Lung (tissue), 12 donors: ENCODE results near the gene DCUN1D2. TPM values are rescaled to one million over a fixed set of nuclear protein-coding genes. Genes with fewer than 3 reads are reported as not detected.

Experiments used
- ATAC-seq: fragments of 200-7000 bp; cut with Tn5 transposase; one replicate; pipeline ENCODE4 v1.9.1; 2020; ENCODE audit warnings: moderate number of reproducible peaks; ENCODE audit not compliant: insufficient read depth, low FRiP score
- DNase-seq, 3 donors: peaks; one replicate each; pipeline ENCODE4 v3.0.0-alpha.2; 2013 to 2017
- H3K27ac ChIP-seq, 2 donors: one replicate each; pipeline ENCODE4 v1.5.1; 2013; ENCODE audit warnings: mild to moderate bottlenecking in 2 of 2, moderate library complexity in 2 of 2, control low read depth in 1 of 2, inconsistent platforms in 1 of 2, low read depth in 1 of 2, low read length in 1 of 2
- H3K27me3 ChIP-seq, 3 donors: one replicate each; pipeline ENCODE4 v1.5.1; 2013; ENCODE audit warnings: low read length in 2 of 3; ENCODE audit not compliant: control insufficient read depth in 3 of 3, insufficient read depth in 3 of 3
- H3K36me3 ChIP-seq, 4 donors: one replicate each; pipeline ENCODE4 v1.5.1; 2013; ENCODE audit warnings: low read length in 4 of 4, mild to moderate bottlenecking in 1 of 4, moderate library complexity in 1 of 4; ENCODE audit not compliant: control insufficient read depth in 4 of 4, insufficient read depth in 4 of 4
- H3K4me1 ChIP-seq, 5 donors: one replicate each; pipeline ENCODE4 v1.5.1; 2013; ENCODE audit warnings: low read length in 5 of 5, mild to moderate bottlenecking in 2 of 5, moderate library complexity in 1 of 5; ENCODE audit not compliant: control insufficient read depth in 5 of 5, insufficient read depth in 5 of 5
- H3K4me3 ChIP-seq: one replicate; pipeline ENCODE4 v1.5.1; 2013; ENCODE audit warnings: mild to moderate bottlenecking, control low read depth, moderate library complexity
- H3K9ac ChIP-seq, 2 donors: one replicate each; pipeline ENCODE4 v1.5.1; 2013; ENCODE audit warnings: low read length in 2 of 2, control low read depth in 1 of 2; ENCODE audit not compliant: insufficient read depth in 1 of 2
- H3K9me3 ChIP-seq, 4 donors: one replicate each; pipeline ENCODE4 v1.5.1; 2013; ENCODE audit warnings: low read length in 3 of 4, mild to moderate bottlenecking in 1 of 4, moderate library complexity in 1 of 4; ENCODE audit not compliant: control insufficient read depth in 4 of 4, insufficient read depth in 3 of 4
- WGBS, 2 donors: extraction: QIAGEN DNeasy Blood & Tissue Kit; methylation state at CpG; one replicate each; pipeline ENCODE4 v1.1.7; 2013; 5-methylcytosine and 5-hydroxymethylcytosine counted together
- polyA plus RNA-seq, 2 donors: library from polyadenylated mRNA; stranded (reverse); fragments of 200-250 nt; gene quantifications; one replicate each; pipeline ENCODE4 v1.2.1, GENCODE V29; 2013
- total RNA-seq, 2 donors: library from RNA; depleted of rRNA in 1 of 2; stranded (reverse); fragments of >200 nt in 1 of 2; gene quantifications; one replicate each; pipeline ENCODE4 v1.2.1, GENCODE V29; 2014 to 2021
- TF ChIP-seq, protein P1 (sequence below): IDR thresholded peaks from 2 replicates; pipeline ENCODE4 v1.5.1; 2012; ENCODE audit warnings: mild to moderate bottlenecking; ENCODE audit errors: control extremely low read depth, extremely low read depth
- donor health status: control.
- donor health status: control.
- donor health status: Bipolar disorder and iron deficiency.
- donor health status: healthy.
- donor health status: DM: yes; HTN: yes; CAD: no.

DCUN1D2 gene
- total and polyA plus RNA-seq, 4 donors = 6.9 to 21.1 (median 13.8) TPM

DNA sequence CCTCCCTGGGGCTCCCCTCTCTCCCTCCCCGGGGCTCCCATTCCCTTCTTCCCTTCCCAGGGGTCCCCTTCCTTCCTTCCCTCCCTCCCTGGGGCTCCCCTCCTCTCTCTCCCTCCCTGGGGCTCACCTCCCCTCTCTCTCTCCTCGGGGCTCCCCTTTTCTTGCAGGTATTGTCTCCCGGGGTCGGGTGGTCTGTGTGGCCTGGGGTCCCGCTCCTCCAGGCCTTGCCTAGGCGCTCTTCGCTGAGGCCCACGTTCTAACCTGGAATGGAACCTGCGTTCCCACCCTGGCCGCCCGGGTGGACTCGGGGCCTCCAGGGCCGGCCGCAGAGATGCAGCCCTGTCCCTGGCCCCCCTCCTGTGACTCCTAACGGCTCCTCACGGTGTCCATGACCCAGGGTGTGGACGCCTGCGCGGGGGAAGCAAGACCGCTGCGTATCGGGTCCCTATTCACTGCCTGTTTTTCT, 940 bp upstream of the DCUN1D2 start:
- ATAC-seq (no peak), DNase-seq (peak; percentile 20 to 39 (median 26))
- peak overlapping the region; percentile 83 for H3K4me3 ChIP-seq
- H3K9me3 ChIP-seq = no peaks in the 10 kb centered on the region
- H3K9ac ChIP-seq = peak overlapping the region; percentile 49 to 55
- 4 to 8% methylated on average over 21 to 22 of the region's 22 CpGs for WGBS, 2 donors
- peaks cover 9 to 37% (median 18%) of the 10 kb centered on the region in 5 donors for H3K4me1 ChIP-seq
- H3K27me3 ChIP-seq = no peaks in the 10 kb centered on the region
- TF ChIP-seq, protein P1, sequence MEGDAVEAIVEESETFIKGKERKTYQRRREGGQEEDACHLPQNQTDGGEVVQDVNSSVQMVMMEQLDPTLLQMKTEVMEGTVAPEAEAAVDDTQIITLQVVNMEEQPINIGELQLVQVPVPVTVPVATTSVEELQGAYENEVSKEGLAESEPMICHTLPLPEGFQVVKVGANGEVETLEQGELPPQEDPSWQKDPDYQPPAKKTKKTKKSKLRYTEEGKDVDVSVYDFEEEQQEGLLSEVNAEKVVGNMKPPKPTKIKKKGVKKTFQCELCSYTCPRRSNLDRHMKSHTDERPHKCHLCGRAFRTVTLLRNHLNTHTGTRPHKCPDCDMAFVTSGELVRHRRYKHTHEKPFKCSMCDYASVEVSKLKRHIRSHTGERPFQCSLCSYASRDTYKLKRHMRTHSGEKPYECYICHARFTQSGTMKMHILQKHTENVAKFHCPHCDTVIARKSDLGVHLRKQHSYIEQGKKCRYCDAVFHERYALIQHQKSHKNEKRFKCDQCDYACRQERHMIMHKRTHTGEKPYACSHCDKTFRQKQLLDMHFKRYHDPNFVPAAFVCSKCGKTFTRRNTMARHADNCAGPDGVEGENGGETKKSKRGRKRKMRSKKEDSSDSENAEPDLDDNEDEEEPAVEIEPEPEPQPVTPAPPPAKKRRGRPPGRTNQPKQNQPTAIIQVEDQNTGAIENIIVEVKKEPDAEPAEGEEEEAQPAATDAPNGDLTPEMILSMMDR = no peak
- H3K36me3 ChIP-seq = peaks cover 5 to 11% (median 7%) of the 10 kb centered on the region in 4 donors
- H3K27ac ChIP-seq = peak overlapping the region; percentile 81 to 96

DNA sequence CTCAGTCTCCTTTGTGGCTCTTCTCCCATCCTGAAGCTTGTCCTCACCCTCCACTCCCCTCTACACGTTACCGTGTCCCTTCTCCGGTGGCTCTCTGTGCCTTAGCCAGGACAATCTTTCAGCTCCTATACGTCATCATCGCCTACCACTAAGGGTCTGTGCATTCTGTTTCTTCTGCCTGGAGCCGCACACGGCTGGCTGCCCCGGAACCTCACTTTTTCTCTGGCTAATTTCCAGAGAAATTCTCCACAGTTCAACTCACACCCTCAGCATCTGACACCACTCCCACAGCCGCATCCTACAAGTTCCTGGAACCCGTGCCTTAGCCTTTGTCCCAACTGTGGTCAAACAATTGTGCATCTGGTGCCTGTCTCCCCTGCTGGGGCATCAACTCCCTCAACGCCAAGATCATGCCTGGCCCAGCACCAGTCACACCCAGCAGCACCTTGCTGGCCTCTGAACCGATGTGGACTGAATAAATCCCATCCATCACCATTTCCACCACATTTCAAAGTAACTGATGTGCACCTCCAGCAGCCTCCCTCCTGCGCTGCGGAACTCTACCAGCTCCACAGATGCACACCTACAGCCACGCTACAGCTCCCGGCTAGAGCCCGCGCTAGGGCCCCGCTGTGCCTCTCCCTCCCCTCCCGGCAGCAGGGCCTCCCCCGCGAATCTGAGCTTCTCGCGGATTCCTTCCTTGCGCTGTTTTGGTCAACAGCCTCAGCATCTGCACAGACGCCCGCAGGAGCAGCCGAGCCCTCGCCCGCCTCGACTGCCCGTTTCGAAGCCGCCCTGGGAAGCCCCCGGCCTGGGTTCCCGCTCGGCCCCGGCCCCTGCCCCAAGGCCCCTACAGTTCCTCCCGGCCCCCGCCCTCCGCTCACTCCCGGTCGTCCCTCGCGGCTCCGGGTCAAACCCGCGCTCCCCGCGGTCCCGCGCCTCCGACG, 689 bp downstream of the DCUN1D2 start:
- peak overlapping the region; percentile 81 to 96 for H3K27ac ChIP-seq
- no peaks in the 10 kb centered on the region for H3K9me3 ChIP-seq
- H3K36me3 ChIP-seq = peaks cover 0 to 5% (median under 1%) of the 10 kb centered on the region in 4 donors
- peaks cover 9 to 28% (median 14%) of the 10 kb centered on the region in 5 donors for H3K4me1 ChIP-seq
- DNase-seq = peak; percentile 49 to 54 (median 51)
- TF ChIP-seq, protein P1 = no peak
- 5 to 8% methylated on average over 48 to 54 of the region's 54 CpGs for WGBS, 2 donors
- H3K9ac ChIP-seq = peak overlapping the region; percentile 16 to 43
- H3K27me3 ChIP-seq = no peaks in the 10 kb centered on the region
- peak overlapping the region; percentile 83 for H3K4me3 ChIP-seq
- peak; percentile 3 for ATAC-seq

DNA sequence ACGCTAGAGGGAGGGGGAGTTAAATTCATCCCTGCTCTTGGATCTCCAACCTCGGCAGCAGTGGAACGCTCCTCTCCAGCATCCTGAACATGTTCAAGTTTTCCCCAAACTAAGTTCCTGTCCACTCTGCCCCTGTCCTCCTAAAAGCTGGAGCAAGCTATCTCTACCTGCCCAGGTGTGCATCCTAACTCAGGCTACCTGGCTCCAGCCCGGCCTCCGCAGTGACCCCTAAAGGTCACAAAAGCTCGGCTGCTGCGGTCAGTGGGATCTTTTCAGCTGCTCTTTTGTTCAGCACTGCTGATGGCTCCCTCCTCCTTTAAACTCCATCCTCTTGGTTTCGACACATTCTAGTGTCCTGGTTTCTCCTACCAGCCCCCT, 1.4 kb downstream of the DCUN1D2 start:
- ATAC-seq (no peak), DNase-seq (no peak)
- Histone ChIP-seq H3K36me3 (peaks cover 0 to 2% (median under 1%) of the 10 kb centered on the region in 4 donors), H3K9me3 (no peaks in the 10 kb centered on the region), H3K9ac (peak overlapping the region in 1 of 2 donors; percentile 16), H3K27ac (peak overlapping the region in 1 of 2 donors; percentile 61), H3K27me3 (no peaks in the 10 kb centered on the region), H3K4me3 (no peak overlapping the region), H3K4me1 (peaks cover 9 to 28% (median 14%) of the 10 kb centered on the region in 5 donors)
- TF ChIP-seq, protein P1 = no peak
- WGBS, 2 donors = 53 to 77% methylated on average over 8 of the region's 8 CpGs
